HG02840 (cell line): Measurements from ENCODE around the gene EFS.
"Not testable (repeated sequence)": the region's sequence is repeated elsewhere in the genome, so short reads cannot be mapped to it uniquely, and the experiment has no call there.

Experiments
- ATAC-seq: cut with Tn5 transposase; IDR thresholded peaks from one replicate; pipeline ENCODE4 v1.9.1; 2021; ENCODE audit warnings: mild to moderate bottlenecking, moderate library complexity, moderate number of reproducible peaks; ENCODE audit not compliant: unreplicated experiment, low FRiP score

EFS gene

DNA sequence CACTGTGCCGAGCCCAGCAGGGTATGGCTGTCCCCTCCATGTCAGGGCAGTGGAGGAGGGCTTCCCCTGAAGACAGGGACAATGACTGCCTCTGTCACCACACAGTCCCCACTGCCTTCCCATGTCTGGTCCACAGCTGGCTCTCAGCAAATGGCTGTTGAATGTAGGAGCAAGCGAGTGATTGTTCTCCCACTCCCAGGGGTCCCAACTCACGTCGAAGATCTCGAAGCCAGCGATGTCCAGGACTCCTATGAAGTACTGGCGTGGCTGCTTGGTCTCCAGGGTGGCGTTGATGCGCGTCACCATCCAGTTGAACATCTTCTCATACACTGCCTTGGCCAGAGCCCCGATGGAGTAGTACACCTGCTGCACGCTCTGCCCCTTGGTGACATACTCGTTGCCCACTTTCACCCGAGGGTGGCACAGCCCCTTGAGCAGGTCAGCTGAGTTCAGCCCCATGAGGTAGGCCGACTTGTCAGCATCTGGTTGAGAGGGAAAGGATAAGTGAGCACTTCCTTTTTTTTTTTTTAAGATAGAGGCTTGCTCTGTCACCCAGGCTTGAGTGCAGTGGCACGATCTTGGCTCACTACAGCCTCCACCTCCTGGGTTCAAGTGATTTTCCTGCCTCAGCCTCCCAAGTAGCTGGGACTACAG is 35.7 kb upstream of the EFS start:
- ATAC-seq: not testable (repeated sequence)

DNA sequence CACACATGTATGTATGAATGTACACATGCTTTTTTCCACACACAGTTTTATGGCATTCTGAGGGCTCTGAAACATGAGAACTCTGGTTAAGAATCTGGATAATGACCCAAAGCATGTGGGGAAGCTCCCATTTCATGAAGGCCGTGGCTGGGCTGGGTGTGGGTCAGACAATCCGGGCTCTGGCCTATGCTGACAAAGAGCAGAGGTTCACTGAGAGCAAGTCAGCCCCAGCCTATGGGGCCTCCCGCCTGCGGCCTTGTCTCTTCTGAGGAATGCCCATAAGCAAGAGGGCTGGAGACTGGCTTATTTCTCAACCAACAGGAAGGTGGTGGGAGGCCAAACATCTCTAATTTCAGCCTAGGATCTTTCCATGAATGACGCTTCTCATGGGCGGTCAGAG is 34.6 kb upstream of the EFS start:
- no peak for ATAC-seq

DNA sequence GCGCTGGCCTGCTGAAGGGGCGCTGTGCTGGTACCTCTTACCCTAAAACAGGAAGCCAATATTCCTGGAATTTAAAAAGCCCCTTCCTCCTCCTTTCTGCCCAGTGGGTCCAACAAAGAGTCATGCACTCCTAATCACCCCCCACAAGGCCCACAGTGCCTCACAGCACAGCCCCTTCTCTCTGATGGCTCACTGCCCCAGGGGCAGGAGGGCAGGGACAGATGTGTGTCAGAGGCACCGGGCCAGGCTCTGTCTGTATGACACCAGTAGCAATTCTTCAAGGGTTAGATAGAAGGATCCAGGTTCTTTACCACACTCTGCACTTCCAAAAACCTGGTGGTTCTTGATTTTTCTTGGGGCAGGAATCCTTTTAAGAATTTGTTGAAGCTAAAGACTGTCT is 34.2 kb upstream of the EFS start:
- no peak for ATAC-seq

DNA sequence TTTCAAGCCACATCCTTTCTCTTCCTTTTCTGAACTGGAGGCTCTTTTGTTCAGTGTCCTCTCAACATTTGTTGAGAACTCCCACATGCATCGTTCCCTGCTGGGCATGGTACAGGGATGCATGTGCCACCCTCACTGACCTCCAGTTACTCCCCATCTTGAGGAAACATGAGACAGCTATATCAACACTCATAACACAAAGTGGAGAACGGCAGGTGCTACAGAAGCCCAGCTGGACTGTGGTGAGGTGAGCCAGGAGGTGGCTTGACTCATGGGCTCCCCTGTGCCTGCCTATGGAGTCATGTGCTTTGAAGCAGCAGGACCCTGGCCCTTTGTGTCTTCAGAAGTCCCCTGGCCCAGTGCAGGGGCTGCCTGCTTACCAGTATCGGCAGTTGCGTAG is 33.4 kb upstream of the EFS start:
- no peak for ATAC-seq

DNA sequence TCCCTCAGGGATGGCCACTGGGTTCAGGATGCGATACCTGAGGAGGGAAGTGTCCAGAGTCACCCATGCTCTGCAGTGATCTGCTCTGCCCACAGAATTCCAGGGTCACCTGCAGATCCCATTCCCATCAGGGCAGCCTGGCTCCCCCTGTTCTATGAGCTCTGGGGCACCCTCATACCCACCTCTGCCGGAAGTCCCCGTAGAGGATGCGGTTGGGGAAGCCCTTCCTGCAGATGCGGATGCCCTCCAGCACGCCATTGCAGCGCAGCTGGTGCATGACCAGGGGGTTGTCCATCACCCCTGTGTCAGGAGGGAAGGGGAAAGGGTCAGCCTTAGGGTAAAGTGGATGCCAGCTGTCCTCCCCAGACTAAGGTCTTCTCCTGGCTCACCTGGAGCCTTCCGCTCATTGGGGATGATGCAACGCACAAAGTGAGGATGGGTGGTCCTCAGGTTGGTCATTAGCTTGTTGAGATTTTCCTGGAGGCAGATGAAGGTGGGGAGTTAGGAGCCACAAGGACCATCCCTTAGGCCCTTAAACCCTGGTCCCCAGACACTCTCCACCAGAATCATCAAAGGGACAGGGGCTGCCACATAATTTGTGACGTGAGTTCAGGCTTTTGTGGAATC is 31.9 kb upstream of the EFS start:
- no peak for ATAC-seq

DNA sequence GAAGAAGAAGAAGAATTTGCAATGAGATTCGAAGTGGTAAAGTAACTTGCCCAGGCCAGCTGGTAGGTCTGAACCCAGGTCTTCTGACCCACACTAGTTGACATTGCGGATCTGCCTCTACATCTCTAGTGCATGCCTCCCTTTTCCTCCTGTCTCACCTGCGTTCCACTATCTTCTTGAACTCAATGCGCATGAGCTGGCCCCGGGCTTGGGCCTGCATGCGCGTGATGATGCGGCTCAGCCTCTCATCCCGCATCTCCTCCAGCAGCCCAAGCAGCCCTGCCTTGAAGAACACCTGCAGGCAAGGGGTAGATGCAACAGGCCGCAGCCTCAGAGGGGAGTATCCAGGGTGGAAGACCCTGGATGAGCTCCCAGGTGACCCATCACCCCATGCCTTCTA is 31.2 kb upstream of the EFS start:
- ATAC-seq: no peak

DNA sequence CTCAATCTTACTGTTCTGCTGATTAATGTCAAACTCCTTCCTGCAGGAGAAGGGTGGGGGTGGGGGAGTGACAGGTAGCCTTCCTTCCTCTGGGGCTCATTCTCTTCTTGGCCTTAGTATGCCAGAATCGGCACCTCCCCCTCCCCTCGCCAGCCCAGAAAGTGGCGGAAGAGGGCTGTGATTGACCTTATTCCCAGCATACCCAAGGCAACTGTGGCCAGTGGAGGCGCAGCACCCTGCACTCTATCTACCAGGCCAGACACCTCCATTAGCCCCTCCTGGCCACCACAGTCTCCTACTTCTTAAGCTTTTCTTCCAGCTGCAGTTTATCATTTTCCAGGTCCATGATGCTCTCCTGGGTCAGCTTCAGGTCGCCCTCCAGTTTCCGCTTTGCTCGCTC is 27.6 kb upstream of the EFS start:
- ATAC-seq: no peak

DNA sequence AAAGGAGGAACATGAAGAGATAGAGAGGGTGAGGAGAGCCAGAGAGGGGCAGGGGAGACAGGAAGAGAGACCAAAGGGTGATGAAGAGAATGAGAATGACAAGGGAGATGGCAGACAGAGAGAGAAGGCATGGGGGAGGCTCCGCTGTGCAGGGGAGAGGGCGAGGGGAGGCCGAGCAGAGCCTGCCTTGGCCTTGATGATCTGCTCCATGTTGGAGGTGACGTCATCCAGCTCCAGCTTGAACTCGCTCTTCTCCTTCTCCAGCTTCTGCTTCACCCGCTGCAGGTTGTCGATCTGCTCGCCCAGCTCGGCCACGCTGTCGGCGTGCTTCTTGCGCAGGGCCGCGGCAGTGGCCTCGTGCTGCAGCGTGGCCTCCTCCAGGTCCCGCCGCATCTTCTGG is 24.9 kb upstream of the EFS start:
- ATAC-seq: not testable (repeated sequence)

DNA sequence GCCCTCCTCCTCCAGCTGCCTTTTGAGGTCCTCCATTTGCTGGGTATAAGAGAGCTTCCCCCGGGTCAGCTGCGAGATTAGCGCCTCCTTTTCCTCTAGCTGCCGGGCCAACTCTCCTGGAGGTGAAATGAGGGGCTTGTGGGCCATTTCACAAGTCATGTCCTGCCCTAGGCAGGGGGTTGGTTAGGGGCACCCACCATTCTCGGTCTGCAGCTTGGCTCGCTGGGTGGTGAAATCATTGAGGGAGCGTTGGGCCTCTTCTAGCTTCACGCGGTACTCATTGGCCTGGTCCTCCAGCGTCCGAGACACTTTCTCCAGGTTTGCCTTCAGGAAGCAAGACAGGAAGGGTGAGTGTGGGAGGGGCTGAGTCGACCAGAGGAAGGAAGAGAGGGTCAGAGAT is 24.4 kb upstream of the EFS start:
- ATAC-seq: no peak

DNA sequence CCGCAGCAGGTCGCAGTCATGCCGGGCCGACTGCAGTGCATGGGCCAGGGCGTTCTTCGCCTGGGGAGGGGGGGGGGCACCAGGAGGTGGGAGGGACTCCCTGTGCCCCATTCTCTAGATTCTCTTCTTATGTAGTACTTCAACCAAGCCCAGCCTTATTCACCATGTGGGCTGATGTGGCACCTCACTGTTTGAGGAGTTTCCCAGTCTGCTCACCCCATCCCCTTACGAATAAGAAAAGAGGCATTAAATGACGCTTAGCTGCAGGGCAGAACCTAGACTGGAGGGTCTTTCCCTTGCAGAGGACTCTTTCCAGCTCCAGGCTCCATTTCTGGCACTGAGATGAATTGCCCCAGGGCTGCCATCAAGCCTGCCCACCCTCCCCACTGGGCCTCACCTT is 24.0 kb upstream of the EFS start:
- no peak for ATAC-seq

DNA sequence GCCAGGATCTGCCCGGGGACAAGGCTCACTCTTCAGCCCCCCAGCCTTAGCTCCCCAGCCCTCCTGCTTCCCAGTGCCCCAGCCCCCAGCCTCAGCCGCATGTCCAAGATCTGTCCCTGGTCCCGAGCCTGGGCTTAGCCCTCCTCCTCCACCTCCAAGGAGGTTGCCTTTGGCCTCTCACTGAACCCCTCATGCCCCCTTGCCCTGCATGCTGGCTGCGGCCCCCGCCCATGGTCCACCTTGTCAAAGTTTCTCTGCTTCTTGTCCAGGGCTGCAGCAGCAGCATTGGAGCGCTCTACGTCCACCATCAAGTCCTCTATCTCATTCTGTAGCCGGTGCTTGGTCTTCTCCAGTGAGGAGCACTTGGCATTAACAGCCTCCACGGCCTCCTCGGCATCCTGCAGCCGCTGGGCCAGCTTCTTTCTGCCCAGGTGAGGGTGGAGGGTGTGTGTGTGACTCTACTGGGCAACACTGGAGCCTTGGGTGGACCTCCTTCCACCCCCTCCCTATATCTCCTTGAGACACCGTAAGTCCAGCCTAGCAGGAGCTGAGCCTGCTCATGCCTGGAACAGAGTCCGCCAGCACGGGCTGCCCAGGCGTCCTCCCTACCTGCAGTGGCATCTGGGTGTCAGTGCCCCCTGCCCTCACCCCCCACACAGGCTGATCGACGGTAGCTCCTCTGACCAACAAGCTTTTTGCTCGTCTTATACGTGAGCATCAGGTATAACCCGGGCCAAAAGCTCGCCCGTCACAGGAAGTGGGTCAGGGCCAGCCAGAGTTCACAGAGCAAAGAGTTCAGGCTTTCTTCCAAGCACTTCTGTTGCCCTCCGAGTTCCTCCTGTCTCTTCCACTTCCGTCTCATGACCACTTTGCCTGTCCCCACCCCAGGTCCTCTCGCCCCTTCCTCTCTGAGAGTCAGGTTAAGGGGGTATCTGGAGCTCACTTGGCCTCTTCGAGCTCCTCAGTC is 23.2 kb upstream of the EFS start:
- ATAC-seq: no peak

DNA sequence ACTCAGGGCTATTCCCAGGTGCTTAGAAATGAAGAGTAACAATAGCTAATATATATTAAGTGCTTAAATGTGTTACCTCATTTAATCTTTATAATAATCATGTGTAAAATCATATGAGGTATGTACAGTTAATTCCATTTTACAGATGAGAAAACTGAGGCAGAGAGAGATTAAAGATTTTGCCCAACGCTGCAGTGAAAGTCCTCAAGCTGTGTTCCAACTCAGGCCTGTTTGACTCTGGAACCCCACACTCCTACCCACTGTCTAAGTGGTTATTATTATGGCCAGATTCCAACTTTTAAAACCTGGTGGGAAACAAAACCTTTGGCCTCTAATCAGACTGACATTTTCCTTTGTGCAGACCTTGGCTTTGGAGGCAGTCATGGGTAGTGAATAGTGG is 22.0 kb upstream of the EFS start:
- ATAC-seq: no peak

DNA sequence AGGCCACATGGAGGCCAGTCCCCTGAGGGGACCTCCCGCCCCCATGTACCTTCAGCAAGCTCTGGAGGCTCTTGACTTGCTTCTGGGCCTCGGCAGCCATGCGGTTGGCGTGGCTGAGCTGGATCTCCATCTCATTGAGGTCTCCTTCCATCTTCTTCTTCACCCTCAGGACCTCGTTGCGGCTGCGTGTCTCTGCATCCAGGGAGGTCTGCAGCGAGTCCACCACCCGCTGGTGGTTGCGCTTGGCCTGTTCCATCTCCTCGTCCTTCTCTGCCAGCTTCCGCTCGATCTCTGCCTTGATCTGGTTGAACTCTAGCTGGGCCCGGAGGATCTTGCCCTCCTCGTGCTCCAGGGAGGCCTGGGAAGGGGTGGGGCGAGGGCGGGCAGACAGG is 21.3 kb upstream of the EFS start:
- ATAC-seq: not testable (repeated sequence)

DNA sequence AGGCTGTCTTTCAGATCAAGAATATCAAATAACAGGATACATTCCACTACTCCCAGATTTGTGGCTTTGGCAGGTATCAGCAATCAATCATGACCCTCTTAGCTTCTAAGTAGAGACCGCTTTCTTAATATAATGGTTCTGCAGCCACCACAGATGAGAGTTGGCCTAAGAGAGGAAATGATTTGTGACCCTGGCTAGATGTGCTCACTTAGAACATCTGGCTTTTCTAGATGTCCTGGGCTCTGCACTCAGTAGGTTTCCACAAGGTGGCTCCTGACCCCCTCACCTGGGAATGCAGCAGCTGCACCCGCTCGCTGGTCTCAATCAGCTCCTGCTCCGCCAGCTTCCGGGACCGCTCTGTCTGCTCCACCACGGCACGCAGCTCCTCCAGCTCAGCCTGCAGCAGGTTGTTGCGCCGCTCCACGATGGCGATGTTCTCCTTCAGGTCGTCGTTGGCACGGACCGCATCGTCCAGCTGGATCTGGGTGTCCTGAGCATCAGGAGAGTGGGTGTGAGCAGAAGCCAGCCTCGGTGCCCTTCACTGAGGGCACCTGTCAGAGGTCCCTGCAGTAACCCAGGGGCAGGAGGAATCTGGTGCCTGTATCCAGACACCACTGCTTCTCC is 20.8 kb upstream of the EFS start:
- no peak for ATAC-seq

DNA sequence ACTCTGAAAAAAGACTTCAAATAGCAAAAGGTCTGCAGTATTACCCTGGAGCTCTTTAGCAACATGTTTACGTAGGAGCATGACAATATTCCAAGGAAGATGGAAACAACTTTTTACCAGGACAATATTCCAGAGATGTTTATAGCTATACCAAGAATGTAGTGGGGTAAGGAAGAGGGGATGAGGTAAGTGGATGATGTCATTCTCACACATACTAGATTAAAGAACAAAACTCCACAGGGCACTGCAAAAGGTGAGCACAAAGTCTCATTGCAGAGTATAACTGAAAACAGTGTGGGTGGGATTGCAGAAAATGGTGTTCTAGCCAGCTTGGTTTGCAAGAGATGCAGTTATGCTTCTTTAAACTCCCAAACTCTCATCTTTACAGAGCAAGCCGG is 20.3 kb upstream of the EFS start:
- no peak for ATAC-seq

DNA sequence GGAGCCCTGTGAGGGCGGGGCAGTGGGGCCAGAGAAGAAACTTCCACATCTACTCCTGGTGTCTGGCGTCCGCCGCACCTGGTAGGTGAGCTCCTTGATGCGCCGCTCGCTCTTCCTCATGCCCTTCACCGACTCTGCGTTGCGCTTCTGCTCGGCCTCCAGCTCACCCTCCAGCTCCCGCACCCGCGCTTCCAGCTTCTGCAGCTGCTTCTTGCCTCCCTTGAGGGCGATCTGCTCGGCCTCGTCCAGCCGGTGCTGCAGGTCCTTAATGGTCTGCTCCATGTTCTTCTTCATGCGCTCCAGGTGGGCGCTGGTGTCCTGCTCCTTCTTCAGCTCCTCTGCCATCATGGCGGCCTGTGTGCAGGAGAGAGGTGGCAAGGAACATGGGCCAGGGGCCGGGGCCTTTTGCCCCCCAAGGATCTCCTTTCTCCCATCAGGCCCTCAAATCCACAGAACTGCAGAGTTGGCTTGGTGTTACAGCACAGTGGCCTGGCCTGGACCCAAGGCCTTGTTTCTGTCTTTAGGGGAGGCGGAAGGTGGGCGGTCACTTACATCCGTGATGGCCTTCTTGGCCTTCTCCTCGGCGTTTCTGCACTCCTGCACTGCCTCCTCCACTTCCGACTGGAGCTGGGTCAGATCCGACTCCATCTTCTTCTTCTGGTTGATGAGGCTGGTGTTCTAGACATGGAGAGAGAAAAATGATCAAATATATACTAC is 19.6 kb upstream of the EFS start:
- ATAC-seq: no peak

DNA sequence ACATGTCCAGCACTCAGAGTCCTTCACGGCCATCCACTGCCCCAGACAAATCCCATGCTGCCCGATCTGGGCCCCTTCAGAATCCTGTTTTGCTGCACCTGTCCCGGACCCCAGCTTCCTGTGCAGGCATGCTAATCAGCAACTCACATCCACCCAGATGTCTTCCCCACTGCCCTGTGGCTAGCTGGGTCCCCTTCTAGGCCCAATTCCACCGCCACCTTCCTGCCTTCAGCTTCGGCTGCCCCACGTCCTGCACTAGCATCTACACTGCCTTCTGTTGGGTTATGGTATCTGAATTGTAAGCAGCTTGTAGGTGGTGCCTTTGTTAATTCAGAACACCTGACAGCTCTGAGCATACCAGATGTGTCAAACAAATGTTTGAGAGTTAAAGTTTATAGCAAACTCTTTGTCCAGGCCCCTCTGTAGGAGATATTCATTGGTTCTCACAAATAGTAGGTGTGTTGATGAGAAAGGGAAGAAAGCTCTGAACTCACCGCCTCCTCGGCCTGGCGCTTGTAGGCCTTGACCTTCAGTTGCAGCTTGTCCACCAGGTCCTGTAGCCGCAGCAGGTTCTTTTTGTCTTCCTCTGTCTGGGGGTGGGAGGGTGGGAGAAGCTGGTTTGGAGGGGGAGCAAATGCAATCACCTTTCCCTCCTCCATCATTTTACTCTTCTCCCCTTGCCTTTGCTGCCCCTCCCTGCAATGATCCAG is 17.9 kb upstream of the EFS start:
- ATAC-seq: no peak

DNA sequence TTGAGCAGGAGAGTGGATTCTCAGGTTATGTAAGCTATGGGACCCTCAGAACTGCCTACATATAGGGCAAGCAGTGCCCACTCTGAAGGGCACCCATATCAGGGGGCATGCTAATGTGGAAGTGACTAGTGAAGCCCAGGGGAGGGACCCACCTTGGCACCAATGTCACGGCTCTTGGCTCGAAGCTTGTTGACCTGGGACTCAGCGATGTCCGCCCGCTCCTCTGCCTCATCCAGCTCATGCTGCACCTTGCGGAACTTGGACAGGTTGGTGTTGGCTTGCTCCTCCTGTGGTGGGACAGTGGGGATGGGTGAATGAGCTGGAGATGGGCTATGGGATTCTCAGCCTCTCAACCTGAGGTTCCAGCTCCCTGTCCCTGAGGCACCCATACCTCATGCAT is 17.3 kb upstream of the EFS start:
- no peak for ATAC-seq

DNA sequence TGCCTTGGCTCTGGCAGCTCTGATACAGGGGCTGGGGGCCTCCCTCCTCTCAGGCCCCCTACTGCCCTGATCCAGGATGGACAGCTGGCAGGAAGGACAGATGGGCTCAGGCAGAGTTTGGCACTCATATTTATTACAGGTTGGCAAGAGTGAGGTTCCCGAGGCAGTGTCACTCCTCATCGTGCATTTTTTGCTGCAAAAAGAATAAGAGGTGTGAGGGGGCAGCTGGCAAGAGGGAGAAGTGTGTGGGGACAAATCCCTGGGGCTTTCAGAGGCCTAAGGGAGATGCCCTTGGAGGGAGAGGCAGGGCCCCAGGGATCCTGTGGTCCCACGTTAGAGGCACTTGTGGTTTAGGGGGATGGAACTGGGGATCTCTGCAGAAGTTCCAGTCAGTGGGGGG is 16.9 kb upstream of the EFS start:
- no peak for ATAC-seq

DNA sequence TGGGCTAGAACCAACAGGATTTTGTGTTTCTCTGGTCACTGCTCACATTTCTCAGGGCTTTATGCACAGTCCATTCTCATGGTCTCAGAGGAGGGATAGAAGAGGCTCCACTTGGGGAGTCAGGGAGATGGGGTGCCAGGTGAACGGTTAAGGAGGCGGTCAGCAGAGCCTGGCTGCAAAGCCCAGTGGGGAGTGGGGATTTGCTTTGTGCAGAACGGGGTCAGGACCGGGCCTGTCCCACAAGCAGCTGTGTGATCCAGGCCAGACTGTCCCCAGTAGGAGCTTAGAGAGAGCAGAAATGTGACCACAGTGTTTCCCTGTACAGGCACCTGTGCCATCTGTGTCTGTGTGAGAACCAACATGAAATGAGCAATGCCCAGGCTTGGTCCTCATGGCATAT is 16.0 kb upstream of the EFS start:
- ATAC-seq: no peak
